DND-41 (cell line): ENCODE data around the gene PHF20.

ENCODE experiments used
- ATAC-seq: fragments of 200-7000 bp; cut with Tn5 transposase; 3 replicates; pipeline ENCODE4 v1.9.1; 2021; ENCODE audit warnings: low read depth; ENCODE audit not compliant: insufficient read depth
- DNase-seq: peaks from one replicate; pipeline ENCODE4 v3.0.0-alpha.2; 2020
- H2AFZ ChIP-seq: 2 replicates; pipeline ENCODE4 v1.6.0; 2012; ENCODE audit warnings: low read depth, low read length
- H3K27ac ChIP-seq: 2 replicates; pipeline ENCODE4 v1.5.1; 2012; ENCODE audit warnings: low read length, inconsistent platforms
- H3K27me3 ChIP-seq: fragments of 200-600 bp; sonication (generic); 2 replicates; pipeline ENCODE4 v1.6.0; 2012; ENCODE audit warnings: low read length, mild to moderate bottlenecking, inconsistent platforms; ENCODE audit not compliant: insufficient read depth, poor library complexity
- H3K36me3 ChIP-seq: 2 replicates; pipeline ENCODE4 v1.5.1; 2012; ENCODE audit warnings: low read length, inconsistent platforms; ENCODE audit not compliant: insufficient read depth
- H3K4me1 ChIP-seq: 2 replicates; pipeline ENCODE4 v1.5.1; 2012; ENCODE audit warnings: mild to moderate bottlenecking, low read length; ENCODE audit not compliant: insufficient read depth
- H3K4me2 ChIP-seq: 2 replicates; pipeline ENCODE4 v1.6.0; 2012; ENCODE audit warnings: mild to moderate bottlenecking, moderate library complexity, low read length, inconsistent platforms; ENCODE audit not compliant: insufficient read depth
- H3K4me3 ChIP-seq, 2 experiments: fragments of 200-600 bp in 1 of 2; shearing (Covaris generic) in 1 of 2; 2 replicates each; pipeline ENCODE4 v1.5.1; 2012 to 2016; ENCODE audit warnings: inconsistent platforms in 2 of 2, low read length in 2 of 2, mild to moderate bottlenecking in 2 of 2, low read depth in 1 of 2, moderate library complexity in 1 of 2
- H3K79me2 ChIP-seq: 2 replicates; pipeline ENCODE4 v1.6.0; 2012; ENCODE audit warnings: low read length, inconsistent platforms; ENCODE audit not compliant: insufficient read depth
- H3K9ac ChIP-seq: 2 replicates; pipeline ENCODE4 v1.6.0; 2012; ENCODE audit warnings: low read depth, mild to moderate bottlenecking, inconsistent platforms, low read length, moderate library complexity
- H3K9me3 ChIP-seq: 2 replicates; pipeline ENCODE4 v1.5.1; 2012; ENCODE audit warnings: low read length, moderate library complexity, mild to moderate bottlenecking, inconsistent platforms; ENCODE audit not compliant: insufficient read depth, severe bottlenecking
- H4K20me1 ChIP-seq: 2 replicates; pipeline ENCODE4 v1.6.0; 2012; ENCODE audit warnings: low read length; ENCODE audit not compliant: insufficient read depth
- EZH2 ChIP-seq: IDR thresholded peaks from 3 replicates; pipeline ENCODE4 v1.6.1; 2012; ENCODE audit warnings: borderline replicate concordance, low read depth, mild to moderate bottlenecking, moderate library complexity, low read length, inconsistent platforms; ENCODE audit not compliant: severe bottlenecking
- TF ChIP-seq, protein P1 (sequence below): IDR thresholded peaks from 2 replicates; pipeline ENCODE4 v1.5.1; 2012; ENCODE audit warnings: borderline replicate concordance, low read length, moderate library complexity, mild to moderate bottlenecking; ENCODE audit not compliant: poor library complexity, severe bottlenecking; ENCODE audit errors: extremely low read depth

The PHF20 gene

DNA sequence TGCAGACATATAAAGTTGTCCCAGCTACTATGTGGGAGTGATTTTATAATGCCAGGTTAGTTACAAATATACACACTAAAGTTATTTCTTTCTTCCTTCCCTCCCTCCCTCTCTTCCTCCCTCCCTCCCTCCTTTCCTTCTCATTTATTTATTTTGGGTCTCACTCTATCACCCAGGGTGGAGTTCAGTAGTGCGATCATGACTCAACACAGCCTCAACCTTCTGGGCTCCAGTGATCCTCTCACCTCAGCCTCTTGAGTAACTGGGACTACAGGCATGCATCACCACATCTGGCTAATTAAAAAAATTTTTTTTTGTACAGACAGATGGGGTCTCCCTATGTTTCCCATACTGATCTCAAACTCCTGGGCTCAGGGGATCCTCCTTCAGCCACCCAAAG is 59.2 kb downstream of the PHF20 start:
- no peak overlapping the region for H3K9ac ChIP-seq
- peaks cover 3% of the 10 kb centered on the region; the same call in 1 of the 2 replicates for H3K36me3 ChIP-seq
- no peaks in the 10 kb centered on the region for H3K4me1 ChIP-seq
- no peak overlapping the region for H3K4me3 ChIP-seq
- peaks cover 72% of the 10 kb centered on the region for H3K79me2 ChIP-seq
- no peak for DNase-seq
- TF ChIP-seq, protein P1, sequence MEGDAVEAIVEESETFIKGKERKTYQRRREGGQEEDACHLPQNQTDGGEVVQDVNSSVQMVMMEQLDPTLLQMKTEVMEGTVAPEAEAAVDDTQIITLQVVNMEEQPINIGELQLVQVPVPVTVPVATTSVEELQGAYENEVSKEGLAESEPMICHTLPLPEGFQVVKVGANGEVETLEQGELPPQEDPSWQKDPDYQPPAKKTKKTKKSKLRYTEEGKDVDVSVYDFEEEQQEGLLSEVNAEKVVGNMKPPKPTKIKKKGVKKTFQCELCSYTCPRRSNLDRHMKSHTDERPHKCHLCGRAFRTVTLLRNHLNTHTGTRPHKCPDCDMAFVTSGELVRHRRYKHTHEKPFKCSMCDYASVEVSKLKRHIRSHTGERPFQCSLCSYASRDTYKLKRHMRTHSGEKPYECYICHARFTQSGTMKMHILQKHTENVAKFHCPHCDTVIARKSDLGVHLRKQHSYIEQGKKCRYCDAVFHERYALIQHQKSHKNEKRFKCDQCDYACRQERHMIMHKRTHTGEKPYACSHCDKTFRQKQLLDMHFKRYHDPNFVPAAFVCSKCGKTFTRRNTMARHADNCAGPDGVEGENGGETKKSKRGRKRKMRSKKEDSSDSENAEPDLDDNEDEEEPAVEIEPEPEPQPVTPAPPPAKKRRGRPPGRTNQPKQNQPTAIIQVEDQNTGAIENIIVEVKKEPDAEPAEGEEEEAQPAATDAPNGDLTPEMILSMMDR, result no peak
- no peak for TF ChIP-seq EZH2
- ATAC-seq, result no peak
- peaks cover 9% of the 10 kb centered on the region for H4K20me1 ChIP-seq
- H2AFZ ChIP-seq, result no peak overlapping the region
- no peaks in the 10 kb centered on the region for H3K27me3 ChIP-seq
- no peaks in the 10 kb centered on the region for H3K9me3 ChIP-seq
- no peak overlapping the region for H3K27ac ChIP-seq
- H3K4me2 ChIP-seq, result no peak overlapping the region

DNA sequence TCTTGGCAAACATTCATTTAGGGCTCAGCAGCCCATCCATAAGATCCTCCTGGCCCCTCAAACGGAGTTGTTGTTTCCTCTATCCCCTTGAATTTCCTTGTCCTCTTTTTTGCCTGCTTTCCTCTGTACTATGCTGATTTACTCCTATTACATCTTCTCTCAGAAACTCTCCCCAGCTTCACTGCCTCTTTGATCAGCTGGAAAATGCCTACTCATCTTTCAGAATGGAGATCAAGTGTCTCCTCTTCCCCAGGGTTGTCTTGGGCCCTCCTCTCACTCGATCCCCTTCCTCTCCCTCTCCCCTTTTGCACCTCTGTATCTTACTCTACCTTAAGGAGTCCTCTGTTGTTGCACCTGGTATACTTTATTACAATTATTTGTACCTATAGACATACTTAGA is 60.2 kb downstream of the PHF20 start:
- no peak for TF ChIP-seq EZH2
- TF ChIP-seq, protein P1, result no peak
- DNase-seq (no peak), ATAC-seq (no peak)
- H3K9me3 ChIP-seq, result no peaks in the 10 kb centered on the region
- H3K4me2 ChIP-seq, result no peak overlapping the region
- peaks cover 70% of the 10 kb centered on the region for H3K79me2 ChIP-seq
- H3K4me1 ChIP-seq, result no peaks in the 10 kb centered on the region
- H3K27me3 ChIP-seq, result no peaks in the 10 kb centered on the region
- H2AFZ ChIP-seq, result no peak overlapping the region
- H3K36me3 ChIP-seq, result peaks cover 3% of the 10 kb centered on the region; the same call in 1 of the 2 replicates
- H3K27ac ChIP-seq, result no peak overlapping the region
- H3K4me3 ChIP-seq, result no peak overlapping the region
- peaks cover 9% of the 10 kb centered on the region for H4K20me1 ChIP-seq
- H3K9ac ChIP-seq, result no peak overlapping the region

DNA sequence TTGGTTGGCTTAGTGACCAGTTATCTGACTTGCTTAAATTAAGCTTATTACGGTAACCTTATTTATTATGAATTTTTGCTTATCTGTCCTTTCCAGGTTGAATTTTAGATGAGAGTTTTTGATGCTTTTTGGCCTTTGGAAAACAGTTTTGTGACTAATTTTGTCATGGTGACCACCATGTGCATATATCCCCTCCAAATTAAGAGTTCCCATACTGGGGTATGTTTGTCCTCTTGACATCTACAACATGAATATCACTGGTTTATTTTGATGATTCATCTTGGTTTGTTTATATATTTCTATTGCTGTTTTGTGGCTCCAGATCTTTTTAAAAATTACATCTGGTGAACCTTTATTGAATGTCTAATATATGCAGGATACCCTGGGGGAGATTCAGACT is 61.4 kb downstream of the PHF20 start:
- Histone ChIP-seq H3K27me3 (no peaks in the 10 kb centered on the region), H3K4me2 (no peak overlapping the region), H3K9me3 (no peaks in the 10 kb centered on the region), H4K20me1 (peaks cover 9% of the 10 kb centered on the region), H3K9ac (no peak overlapping the region), H3K27ac (no peak overlapping the region), H3K79me2 (peaks cover 76% of the 10 kb centered on the region), H3K36me3 (peaks cover 3% of the 10 kb centered on the region; the same call in 1 of the 2 replicates), H3K4me1 (no peaks in the 10 kb centered on the region), H3K4me3 (no peak overlapping the region), H2AFZ (no peak overlapping the region)
- DNase-seq (no peak), ATAC-seq (no peak)
- TF ChIP-seq EZH2, result no peak
- TF ChIP-seq, protein P1, result no peak
